ENCODE measurements around the gene RAD51B.

Gene RAD51B

GRCh38 chr14:68624541-68625220, 805.1 kb downstream of the RAD51B start:
- H3K9me3 ChIP-seq (replicated peaks; ENCODE audit: insufficient read depth, low read length) = no peaks in the 10 kb centered on the region
- H2AFZ ChIP-seq (ENCODE audit: low read length) = no peak overlapping the region
- no peaks in the 10 kb centered on the region for H3K9me2 ChIP-seq (replicated peaks; ENCODE audit: insufficient read depth, low read length)
- H4K20me1 ChIP-seq (ENCODE audit: insufficient read depth, low read length) = no peaks in the 10 kb centered on the region
- no peak for DNase-seq
- H3K4me2 ChIP-seq (ENCODE audit: low read depth, low read length) = no peak overlapping the region
- H3K79me2 ChIP-seq (ENCODE audit: low read length) = no peaks in the 10 kb centered on the region
- H3K27me3 ChIP-seq (replicated peaks; ENCODE audit: insufficient read depth, low read length) = no peaks in the 10 kb centered on the region
- H3K4me3 ChIP-seq (ENCODE audit: low read length) = no peak overlapping the region
- H3K27ac ChIP-seq (ENCODE audit: low read length) = no peak overlapping the region
- TF ChIP-seq EZH2 (optimal IDR thresholded peaks at IDR 0.05; ENCODE audit: low read depth, low read length) (no peak), EZH2phosphoT487 (IDR thresholded peaks at IDR 0.05; ENCODE audit: low read length) (no peak)
- TF ChIP-seq, protein P1, sequence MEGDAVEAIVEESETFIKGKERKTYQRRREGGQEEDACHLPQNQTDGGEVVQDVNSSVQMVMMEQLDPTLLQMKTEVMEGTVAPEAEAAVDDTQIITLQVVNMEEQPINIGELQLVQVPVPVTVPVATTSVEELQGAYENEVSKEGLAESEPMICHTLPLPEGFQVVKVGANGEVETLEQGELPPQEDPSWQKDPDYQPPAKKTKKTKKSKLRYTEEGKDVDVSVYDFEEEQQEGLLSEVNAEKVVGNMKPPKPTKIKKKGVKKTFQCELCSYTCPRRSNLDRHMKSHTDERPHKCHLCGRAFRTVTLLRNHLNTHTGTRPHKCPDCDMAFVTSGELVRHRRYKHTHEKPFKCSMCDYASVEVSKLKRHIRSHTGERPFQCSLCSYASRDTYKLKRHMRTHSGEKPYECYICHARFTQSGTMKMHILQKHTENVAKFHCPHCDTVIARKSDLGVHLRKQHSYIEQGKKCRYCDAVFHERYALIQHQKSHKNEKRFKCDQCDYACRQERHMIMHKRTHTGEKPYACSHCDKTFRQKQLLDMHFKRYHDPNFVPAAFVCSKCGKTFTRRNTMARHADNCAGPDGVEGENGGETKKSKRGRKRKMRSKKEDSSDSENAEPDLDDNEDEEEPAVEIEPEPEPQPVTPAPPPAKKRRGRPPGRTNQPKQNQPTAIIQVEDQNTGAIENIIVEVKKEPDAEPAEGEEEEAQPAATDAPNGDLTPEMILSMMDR (IDR thresholded peaks at IDR 0.05; ENCODE audit: low read length) = no peak
- peaks cover 5% of the 10 kb centered on the region; the same call in 1 of the 2 replicates for H3F3A ChIP-seq (ENCODE audit: insufficient read depth, low read length)
- no peaks in the 10 kb centered on the region for H3K36me3 ChIP-seq (replicated peaks; ENCODE audit: insufficient read depth, low read length)
- H3K9ac ChIP-seq (ENCODE audit: low read length) = no peak overlapping the region
- H3K4me1 ChIP-seq (ENCODE audit: low read length) = peaks cover 15% of the 10 kb centered on the region

GRCh38 chr14:68625366-68626090, 805.9 kb downstream of the RAD51B start:
- no peaks in the 10 kb centered on the region for H4K20me1 ChIP-seq (ENCODE audit: insufficient read depth, low read length)
- DNase-seq = no peak
- no peak overlapping the region for H3K4me3 ChIP-seq (ENCODE audit: low read length)
- H3F3A ChIP-seq (ENCODE audit: insufficient read depth, low read length) = peaks cover 5% of the 10 kb centered on the region; the same call in 1 of the 2 replicates
- H3K4me2 ChIP-seq (ENCODE audit: low read depth, low read length) = no peak overlapping the region
- no peaks in the 10 kb centered on the region for H3K79me2 ChIP-seq (ENCODE audit: low read length)
- H3K27me3 ChIP-seq (replicated peaks; ENCODE audit: insufficient read depth, low read length) = no peaks in the 10 kb centered on the region
- H3K4me1 ChIP-seq (ENCODE audit: low read length) = peaks cover 15% of the 10 kb centered on the region
- H3K27ac ChIP-seq (ENCODE audit: low read length) = no peak overlapping the region
- no peaks in the 10 kb centered on the region for H3K9me2 ChIP-seq (replicated peaks; ENCODE audit: insufficient read depth, low read length)
- no peaks in the 10 kb centered on the region for H3K36me3 ChIP-seq (replicated peaks; ENCODE audit: insufficient read depth, low read length)
- no peak overlapping the region for H2AFZ ChIP-seq (ENCODE audit: low read length)
- TF ChIP-seq, protein P1 (IDR thresholded peaks at IDR 0.05; ENCODE audit: low read length) = no peak
- TF ChIP-seq EZH2phosphoT487 (IDR thresholded peaks at IDR 0.05; ENCODE audit: low read length) (no peak), EZH2 (optimal IDR thresholded peaks at IDR 0.05; ENCODE audit: low read depth, low read length) (no peak)
- H3K9me3 ChIP-seq (replicated peaks; ENCODE audit: insufficient read depth, low read length) = no peaks in the 10 kb centered on the region
- H3K9ac ChIP-seq (ENCODE audit: low read length) = no peak overlapping the region

- no peak overlapping the region for H3K4me2 ChIP-seq (ENCODE audit: low read depth, low read length)
- no peak for DNase-seq
- no peaks in the 10 kb centered on the region for H3K36me3 ChIP-seq (replicated peaks; ENCODE audit: insufficient read depth, low read length)
- no peak overlapping the region for H3K4me3 ChIP-seq (ENCODE audit: low read length)
- TF ChIP-seq, protein P1 (IDR thresholded peaks at IDR 0.05; ENCODE audit: low read length) = no peak
- TF ChIP-seq EZH2phosphoT487 (IDR thresholded peaks at IDR 0.05; ENCODE audit: low read length) (no peak), EZH2 (optimal IDR thresholded peaks at IDR 0.05; ENCODE audit: low read depth, low read length) (no peak)
- H3K9ac ChIP-seq (ENCODE audit: low read length) = no peak overlapping the region
- no peak overlapping the region for H2AFZ ChIP-seq (ENCODE audit: low read length)
- H3K27ac ChIP-seq (ENCODE audit: low read length) = no peak overlapping the region
- no peaks in the 10 kb centered on the region for H3K9me3 ChIP-seq (replicated peaks; ENCODE audit: insufficient read depth, low read length)
- H3K9me2 ChIP-seq (replicated peaks; ENCODE audit: insufficient read depth, low read length) = no peaks in the 10 kb centered on the region
- no peaks in the 10 kb centered on the region for H4K20me1 ChIP-seq (ENCODE audit: insufficient read depth, low read length)
- no peaks in the 10 kb centered on the region for H3K27me3 ChIP-seq (replicated peaks; ENCODE audit: insufficient read depth, low read length)
- H3K4me1 ChIP-seq (ENCODE audit: low read length) = peaks cover 15% of the 10 kb centered on the region
- no peaks in the 10 kb centered on the region for H3K79me2 ChIP-seq (ENCODE audit: low read length)
- H3F3A ChIP-seq (ENCODE audit: insufficient read depth, low read length) = peaks cover 5% of the 10 kb centered on the region; the same call in 1 of the 2 replicates
Observed at GRCh38 chr14:68626386-68626785, 806.8 kb downstream of the RAD51B start.
